ENCODE measurements around the gene PHF5A. TPM values are rescaled to one million over a fixed set of nuclear protein-coding genes. Genes with fewer than 3 reads are reported as not detected.

PHF5A gene
- total and polyA plus RNA-seq, 2 donors (not counting 3 experiments of a cell fraction or from before 2014, with no cell fraction given) = 61.1 to 63.7 TPM

GRCh38 chr22:41511521-41511968 is 43.1 kb upstream of the PHF5A start:
- Histone ChIP-seq H3K4me1 (ENCODE audit: control insufficient read depth, extremely low read depth, insufficient read depth, low read length) (no peaks in the 10 kb centered on the region), H2AFZ (ENCODE audit: low read depth, low read length) (no peak overlapping the region), H3K36me3 (ENCODE audit: control insufficient read depth in 2 of 2, extremely low read depth in 1 of 2, insufficient read depth in 2 of 2, low read length in 2 of 2) (peaks cover 0 to 25% of the 10 kb centered on the region in 2 experiments), H3K4me2 (ENCODE audit: insufficient read depth, low read length) (no peak overlapping the region), H3K79me2 (ENCODE audit: control insufficient read depth, insufficient read depth, low read length) (no peaks in the 10 kb centered on the region), H3K9me3 (replicated peaks; ENCODE audit: control insufficient read depth, insufficient read depth, low read length) (no peaks in the 10 kb centered on the region), H3K9me1 (replicated peaks; ENCODE audit: control insufficient read depth, extremely low read depth, insufficient read depth, low read length) (no peaks in the 10 kb centered on the region), H4K20me1 (replicated peaks; ENCODE audit: control insufficient read depth, extremely low read depth, insufficient read depth, low read length) (no peaks in the 10 kb centered on the region), H3K9ac (replicated peaks; ENCODE audit: extremely low read depth, insufficient read depth, low read length) (no peak overlapping the region), H3K27me3 (ENCODE audit: control insufficient read depth in 2 of 2, insufficient read depth in 2 of 2, low read length in 2 of 2) (no peaks in the 10 kb centered on the region), H3K27ac (ENCODE audit: insufficient read depth, low read depth, low read length) (no peak overlapping the region), H3K4me3 (replicated peaks in 1 of 3; ENCODE audit: insufficient read depth in 1 of 3, low read depth in 1 of 3, low read length in 3 of 3) (no peak overlapping the region)
- intact Hi-C loops (cut with micrococcal nuclease) = no loop called here
- ChIA-PET CTCF (interaction anchor here (1.6 to 2.4 kb wide), 2 partner anchors 11 to 108 kb away, joined by 4 to 10 read pairs; no protein-coding TSS in a partner anchor), POLR2A (no interaction called here)
- no peak for DNase-seq (ENCODE audit: low read depth, low spot score)
- no peak for FAIRE-seq
- no TSS peak for BruUV-seq (replicated peaks)
- TF ChIP-seq CTCF (IDR thresholded peaks at IDR 0.05; ENCODE audit: extremely low read depth in 1 of 2, insufficient read depth in 1 of 2, low read depth in 1 of 2, low read length in 2 of 2) = no peak
- no peak for TF ChIP-seq GATA2 (IDR thresholded peaks at IDR 0.05; ENCODE audit: insufficient read depth, insufficient read length, low read depth, low read length)
- no peak for TF ChIP-seq POLR2AphosphoS5 (IDR thresholded peaks at IDR 0.05; ENCODE audit: insufficient read depth, low read depth, low read length)
- no peak for TF ChIP-seq MYC (IDR thresholded peaks at IDR 0.05; ENCODE audit: low read depth, low read length)
- no peak for TF ChIP-seq POLR2A (IDR thresholded peaks at IDR 0.05; ENCODE audit: low read depth, low read length)
- no peak for TF ChIP-seq JUN (IDR thresholded peaks at IDR 0.05; ENCODE audit: borderline replicate concordance, insufficient read depth, insufficient read length, low read depth)
- no peak for TF ChIP-seq FOS (IDR thresholded peaks at IDR 0.05; ENCODE audit: borderline replicate concordance, insufficient read depth, low read length)
- TF ChIP-seq EZH2 (IDR thresholded peaks at IDR 0.05; ENCODE audit: borderline replicate concordance, low read depth, low read length, severe bottlenecking) = no peak
- TF ChIP-seq MAX (IDR thresholded peaks at IDR 0.05; ENCODE audit: insufficient read depth, insufficient read length) = no peak
- dilution Hi-C loops (cut with MboI; ENCODE audit: extremely low pct_ligation_motif_present, low sequenced_read_pairs) = no loop called here

Measured in endothelial cell of umbilical vein (primary cell).